Measurements from ENCODE around the gene CCDC116.
"Not testable (repeated sequence)": the region's sequence is repeated elsewhere in the genome, so short reads cannot be mapped to it uniquely, and the experiment has no call there.

The CCDC116 gene

DNA sequence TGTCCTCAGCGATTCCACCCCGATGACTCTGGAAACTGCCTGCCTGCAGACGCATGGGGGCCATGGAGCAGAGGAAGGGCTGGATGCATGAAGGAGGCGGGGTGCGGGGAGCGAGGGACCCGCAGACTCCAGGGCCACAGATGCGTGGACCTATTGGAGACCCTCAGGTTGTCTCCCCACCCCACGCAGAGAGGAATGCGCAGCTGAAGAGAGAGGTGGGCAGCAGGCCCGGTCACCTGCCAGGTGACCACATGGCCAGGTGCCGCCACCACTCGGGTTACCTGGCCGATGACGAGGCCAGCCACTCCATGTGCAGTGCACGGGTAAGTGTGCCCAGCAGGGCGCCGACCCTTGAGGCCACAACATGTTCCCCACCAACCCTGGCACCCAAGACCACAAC lies 371 bp downstream of the CCDC116 start:
- no peak for DNase-seq

DNA sequence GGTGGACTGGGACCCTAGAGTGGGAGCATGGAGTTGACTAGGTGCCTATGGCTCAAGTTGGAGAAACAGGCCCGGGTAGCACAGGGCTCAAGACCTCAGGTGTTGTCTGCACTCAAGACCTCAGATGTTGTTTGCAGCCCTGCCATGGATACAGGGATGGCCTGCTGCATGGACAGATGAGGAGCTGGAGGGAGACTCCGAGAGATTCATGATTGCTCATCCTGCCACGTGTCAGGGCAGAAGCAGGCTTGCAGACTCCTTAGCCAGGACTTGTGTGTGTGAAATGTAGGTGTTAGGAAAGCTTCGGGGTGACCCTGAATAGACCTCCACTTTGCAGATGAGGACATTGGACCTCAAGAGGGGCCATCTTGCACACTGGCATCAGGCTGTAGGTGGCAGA lies 921 bp downstream of the CCDC116 start:
- no peak for DNase-seq

DNA sequence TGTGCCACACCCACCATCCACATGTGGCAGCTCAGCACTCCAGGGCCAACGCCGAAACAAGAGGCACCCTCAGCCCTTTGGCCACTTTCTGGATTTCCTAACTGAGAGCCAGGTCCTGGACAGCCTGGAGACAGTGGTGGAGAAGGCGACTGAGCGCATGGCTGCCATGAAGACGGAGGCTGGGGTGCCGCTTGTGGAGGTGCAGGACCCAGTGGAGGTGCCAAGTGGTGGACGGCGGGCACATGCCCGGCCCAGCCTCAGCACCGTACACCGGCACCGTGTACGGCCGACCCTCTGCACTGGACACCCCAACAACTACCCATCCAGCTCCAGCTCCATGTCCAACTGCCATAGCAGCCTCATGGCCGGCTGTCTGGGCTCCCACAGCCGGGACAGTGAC lies 1.5 kb downstream of the CCDC116 start:
- no peak for DNase-seq

DNA sequence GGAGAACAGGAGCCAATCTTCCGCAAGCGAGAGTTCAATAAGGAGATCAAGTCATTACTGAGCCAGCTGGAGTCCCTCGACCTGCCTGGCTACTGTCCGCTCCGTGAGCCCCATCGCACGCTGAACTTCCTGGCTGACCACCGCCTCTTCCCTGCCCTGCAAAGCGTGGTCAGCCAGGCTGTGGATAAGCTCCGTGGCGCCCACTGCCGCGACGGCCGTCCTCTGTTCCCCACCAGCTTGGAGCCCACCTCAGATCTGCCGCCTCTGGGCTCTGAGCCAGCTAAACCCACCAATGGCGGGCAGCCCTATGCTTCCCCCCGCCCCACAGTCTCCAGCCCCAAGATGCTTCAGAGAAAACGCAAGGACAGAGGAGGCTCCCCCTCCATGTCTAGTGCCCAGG lies 2.3 kb downstream of the CCDC116 start:
- no peak for DNase-seq

DNA sequence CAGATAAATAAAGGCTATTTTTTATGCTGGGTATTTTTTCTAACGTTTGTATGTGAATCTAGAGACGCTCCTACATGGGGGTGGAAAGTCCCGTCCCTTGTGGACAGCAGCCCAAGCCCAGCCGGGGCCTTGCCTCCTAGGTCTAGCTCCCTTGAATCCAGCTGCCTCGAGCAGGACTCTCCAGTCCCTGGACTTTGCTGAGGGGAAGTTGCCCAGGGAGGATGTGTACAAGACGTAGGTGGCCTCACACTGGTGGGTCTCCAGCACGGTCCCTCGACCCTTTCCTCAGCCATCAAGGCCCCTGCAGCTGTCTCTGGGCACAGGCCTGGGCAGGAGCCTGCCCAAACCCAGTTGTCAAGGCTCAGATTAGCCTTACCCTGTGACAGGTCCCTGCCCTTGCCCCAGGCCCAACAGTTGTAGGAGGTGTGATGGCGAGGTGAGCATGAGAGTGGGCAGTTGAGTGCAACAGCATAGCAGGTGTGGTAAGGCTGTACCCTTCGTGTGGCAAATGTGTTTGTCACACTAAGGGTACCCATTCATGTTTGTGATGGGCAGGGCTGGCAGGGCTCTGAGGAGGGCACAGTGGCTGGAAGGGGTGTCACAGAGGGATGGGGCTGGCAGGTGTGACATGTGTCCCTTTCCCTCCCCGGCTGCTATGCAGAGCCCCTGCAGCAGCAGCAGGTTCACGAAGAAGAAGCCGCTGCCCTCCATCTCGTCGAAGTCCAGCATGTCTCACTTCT lies 3.4 kb downstream of the CCDC116 start:
- no peak for DNase-seq

DNA sequence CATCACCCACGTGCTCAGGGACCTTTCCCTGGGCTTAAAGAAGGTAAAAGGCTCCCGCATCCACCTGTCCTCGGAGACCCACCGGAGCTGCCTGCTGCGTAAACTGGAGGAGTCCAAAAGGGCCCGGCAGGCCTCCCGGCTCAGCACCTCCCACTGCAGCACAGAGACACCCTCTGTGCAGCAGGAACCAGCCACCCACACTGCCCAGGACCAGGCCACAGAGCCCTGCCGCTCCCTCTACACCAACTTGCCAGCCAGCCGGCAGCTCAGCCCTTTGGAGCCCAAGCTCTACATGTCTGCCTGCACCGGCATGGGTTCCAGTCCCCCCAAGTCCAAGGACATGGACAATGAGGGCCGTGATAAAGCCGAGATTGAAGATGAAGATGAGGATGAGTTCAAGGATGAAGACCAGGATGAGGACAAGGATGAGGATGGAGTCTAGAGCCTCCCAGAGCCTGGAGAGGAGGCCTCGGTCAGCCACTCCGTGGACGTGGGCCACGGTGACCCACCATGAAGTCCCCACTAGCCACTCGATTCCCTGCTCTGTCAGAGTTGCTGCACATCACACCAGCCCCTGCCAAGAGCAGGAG lies 4.2 kb downstream of the CCDC116 start:
- no peak for DNase-seq

DNA sequence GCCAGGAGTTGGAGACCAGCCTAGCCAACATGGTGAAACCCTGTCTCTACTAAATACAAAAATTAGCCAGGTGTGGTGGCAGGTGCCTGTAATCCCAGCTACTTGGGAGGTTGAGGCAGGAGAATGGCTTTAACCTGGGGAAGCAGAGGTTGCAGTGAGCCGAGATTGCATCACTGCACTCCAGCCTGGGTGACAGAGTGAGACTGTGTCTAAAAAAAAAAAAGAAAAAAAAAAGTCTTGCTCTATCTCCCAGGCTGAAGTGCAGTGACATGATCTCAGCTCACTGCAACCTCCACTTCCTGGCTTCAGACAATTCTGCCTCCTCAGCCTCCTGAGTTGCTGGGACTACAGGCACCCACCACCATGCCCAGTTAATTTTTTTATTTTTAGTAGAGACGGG lies 4.9 kb downstream of the CCDC116 start:
- DNase-seq: not testable (repeated sequence)

DNA sequence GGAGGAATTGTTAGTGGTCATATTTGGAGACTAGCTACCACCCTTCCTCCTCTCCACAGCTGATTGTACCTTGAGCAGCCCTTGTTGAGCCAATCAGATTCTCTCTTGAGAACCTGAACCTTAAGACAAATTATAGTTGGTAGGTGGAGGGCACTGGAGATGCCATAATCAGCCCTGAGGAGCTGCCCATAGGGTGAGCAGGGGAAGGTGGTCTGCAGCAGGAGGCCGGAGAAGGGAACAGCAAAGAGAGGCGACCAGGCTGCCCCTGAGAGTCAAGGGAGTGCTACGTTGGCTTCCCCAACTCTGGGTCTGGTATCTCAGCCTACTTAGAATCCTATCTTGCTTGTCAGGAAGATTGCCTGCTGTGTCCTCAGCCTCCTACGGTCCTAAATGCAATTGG lies 6.8 kb downstream of the CCDC116 start:
- no peak for DNase-seq

DNA sequence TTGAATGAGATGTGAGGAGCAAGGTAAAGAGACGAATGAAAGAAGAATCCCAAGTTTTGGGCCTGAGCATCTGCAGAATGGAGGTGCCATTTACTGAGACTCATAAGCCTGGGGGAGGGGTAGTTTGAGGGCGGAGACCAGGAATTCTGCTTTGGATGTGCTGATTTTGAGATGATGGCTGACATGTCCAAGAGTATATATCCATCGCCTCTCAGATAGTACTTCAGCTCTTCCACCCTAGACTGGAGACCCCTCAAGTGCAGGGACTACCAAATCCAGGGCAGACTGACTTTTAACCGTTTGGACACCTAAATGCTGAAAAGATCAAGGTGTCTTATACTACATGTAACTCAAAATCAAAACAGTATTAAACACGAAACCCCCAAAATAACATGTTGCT lies 8.2 kb downstream of the CCDC116 start:
- no peak for DNase-seq

DNA sequence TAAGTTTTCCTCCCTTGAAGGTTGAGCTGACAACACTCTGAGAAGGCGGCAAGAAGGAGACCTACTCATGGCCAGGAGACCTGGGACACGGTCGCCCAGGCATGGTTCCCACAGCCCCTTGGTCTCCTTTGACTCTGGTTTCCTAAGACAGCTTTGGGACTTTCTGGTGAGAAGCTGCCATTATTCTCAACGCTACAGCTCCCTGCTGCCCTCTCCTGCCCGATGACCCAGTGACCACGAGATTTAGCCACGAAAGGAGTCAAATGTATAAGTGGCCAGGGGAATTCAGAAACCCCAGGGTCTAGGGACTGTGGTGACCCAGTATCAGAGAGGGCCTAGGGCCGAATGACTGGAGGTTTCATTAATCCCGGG lies 8.8 kb downstream of the CCDC116 start:
- peak; percentile 48 for DNase-seq

DNA sequence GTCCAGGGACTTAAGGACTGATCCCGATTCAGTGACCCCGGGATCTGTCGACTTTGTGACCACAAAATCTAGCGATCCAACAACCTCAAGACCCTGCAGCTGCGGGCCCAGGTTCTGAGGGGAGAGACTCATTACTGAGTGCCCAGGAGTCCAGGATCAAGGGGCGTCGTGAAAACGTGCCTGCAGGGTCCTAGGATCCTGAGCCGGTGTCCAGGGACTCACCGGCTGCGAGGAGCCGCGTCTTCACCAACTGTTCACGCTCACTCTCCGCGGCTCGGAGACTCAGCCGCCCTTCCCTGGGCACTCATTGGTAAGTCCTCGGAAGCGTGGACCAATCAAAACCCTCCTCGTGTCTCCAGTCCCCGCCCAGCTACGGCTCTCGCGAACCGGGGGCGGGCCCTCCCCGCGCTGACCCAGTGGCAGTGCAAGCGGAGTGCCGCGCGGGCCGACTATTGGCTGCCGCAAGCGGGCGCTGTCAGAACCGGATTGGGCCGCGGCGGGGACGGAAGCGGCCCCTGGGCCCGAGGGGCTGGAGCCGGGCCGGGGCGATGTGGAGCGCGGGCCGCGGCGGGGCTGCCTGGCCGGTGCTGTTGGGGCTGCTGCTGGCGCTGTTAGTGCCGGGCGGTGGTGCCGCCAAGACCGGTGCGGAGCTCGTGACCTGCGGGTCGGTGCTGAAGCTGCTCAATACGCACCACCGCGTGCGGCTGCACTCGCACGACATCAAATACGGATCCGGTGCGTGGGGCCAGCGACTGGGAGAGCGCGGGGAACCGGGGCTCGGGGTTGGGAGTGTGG lies 9.4 kb downstream of the CCDC116 start, which contains the start of gene SDF2L1:
TSS of gene SDF2L1 (plus strand) at position 514 of the 795 bp plus-strand sequence. CDS start at position 549, 35 bp downstream.
- DNase-seq: peak; percentile 99

DNA sequence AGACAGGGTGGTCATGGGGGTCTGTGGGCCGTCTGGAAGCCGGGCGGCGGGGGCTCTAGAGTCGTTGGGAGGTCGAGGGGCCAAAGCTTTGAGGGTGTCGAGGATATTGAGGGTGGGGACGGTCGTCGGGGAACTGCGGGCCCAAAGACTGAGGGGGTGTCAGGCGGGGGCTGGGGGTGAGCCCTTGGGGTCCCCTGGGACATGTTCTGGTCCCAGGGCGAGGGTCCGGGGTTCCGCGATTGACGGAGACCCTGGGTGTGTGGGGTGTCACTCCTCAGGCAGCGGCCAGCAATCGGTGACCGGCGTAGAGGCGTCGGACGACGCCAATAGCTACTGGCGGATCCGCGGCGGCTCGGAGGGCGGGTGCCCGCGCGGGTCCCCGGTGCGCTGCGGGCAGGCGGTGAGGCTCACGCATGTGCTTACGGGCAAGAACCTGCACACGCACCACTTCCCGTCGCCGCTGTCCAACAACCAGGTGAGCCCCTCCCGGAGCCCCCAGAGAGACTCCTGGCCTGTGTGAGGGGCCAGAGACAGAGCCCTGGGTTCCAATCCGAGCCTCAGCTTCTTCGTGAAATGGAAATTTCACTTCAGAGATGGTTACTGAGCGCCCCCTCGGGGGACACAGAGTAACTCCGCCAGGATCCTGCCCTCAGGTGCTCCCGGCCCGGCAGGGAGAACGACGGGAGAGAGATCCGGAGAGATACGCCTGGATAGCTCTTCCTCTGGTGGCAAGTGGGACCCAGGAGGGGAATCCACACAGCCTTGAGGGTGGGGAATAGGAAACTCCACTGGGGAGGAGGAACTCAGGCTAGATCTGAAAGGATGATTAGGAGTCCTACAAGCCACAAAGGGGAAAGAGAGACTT lies 10.3 kb downstream of the CCDC116 start:
- peak; percentile 11 for DNase-seq

DNA sequence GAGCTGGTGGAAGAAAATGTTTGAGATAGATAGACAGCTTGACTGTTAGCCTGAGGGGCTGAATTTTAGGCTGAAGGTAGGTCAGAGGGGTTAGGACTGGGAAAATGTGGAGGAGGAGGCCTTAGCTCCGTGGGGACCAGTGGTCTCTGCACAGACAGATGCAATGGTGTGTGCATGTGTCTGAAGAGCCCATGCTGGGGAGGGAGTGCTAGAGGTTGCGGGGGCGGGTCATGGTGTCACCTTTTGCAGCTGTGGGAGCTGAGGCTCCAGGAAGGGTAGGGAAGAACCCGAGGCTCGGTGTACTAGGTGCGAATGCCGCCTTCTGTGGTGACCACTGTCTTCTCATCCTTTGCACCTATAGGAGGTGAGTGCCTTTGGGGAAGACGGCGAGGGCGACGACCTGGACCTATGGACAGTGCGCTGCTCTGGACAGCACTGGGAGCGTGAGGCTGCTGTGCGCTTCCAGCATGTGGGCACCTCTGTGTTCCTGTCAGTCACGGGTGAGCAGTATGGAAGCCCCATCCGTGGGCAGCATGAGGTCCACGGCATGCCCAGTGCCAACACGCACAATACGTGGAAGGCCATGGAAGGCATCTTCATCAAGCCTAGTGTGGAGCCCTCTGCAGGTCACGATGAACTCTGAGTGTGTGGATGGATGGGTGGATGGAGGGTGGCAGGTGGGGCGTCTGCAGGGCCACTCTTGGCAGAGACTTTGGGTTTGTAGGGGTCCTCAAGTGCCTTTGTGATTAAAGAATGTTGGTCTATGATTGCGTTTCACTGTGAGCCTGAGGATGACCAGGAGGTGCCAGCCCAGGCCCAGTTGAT lies 11.2 kb downstream of the CCDC116 start:
- DNase-seq: no peak

DNA sequence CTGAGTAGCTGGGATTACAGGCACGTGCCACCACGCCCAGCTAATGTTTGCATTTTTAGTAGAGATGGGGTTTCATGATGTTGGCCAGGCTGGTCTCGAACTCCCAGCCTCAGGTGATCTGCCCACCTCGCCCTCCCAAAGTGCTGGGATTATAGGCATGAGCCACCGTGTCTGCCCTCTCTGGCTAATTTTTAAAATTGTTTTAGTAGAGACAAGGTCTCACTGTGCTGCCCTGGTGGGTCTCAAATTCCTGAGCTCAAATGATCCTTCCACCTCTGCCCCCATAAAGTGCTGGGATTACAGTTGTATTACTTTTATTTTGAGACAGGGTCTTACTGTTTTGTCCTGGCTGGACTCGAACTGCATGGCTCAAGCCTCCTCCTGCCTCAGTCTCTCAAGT lies 13.0 kb downstream of the CCDC116 start:
- not testable (repeated sequence) for DNase-seq

DNA sequence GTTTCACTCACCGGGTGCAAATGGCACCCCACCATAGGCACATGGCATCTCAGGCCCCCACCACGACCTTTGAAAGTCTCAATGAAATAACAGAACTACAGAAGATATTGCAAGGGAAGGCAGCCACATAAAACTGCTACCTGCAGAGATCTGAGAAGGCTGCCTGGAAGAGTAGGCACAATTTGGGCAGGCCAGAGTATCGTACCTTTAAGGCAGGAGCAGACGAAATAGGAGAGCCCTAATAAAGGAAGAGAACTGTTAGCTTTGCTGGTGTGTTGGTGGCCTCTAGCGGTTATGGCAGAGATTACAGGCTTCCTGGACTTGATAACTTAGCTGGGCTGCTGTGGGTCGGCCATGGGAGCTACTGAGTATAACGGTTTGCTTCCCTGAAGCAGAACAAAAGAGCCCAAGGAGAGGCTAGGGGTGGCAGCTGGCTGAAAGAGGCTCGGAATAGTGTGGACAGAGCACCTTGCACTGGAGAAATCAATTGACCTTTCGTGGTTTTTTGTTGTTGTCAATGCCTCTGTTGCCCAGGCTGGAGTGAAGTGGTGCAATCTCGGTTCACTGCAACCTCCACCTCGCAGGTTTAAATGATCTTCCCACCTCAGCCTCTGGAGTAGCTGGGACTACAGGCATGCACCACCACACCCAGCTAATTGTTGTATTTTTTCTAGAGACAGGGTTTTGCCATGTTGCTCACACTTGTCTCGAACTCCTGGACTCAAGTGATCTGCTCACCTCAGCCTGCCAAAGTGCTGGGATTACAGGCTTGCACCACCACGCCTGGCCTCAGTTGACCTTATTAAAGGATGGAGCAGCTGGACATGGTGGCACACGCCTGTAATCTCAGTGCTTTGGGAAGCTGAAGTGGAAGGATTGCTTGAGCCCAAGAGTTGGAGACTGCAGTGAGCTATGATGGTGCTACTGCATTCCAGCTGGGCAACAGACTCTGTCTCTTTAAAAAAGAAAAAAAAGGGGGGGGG lies 14.3 kb downstream of the CCDC116 start:
- peak; percentile 78 for DNase-seq

DNA sequence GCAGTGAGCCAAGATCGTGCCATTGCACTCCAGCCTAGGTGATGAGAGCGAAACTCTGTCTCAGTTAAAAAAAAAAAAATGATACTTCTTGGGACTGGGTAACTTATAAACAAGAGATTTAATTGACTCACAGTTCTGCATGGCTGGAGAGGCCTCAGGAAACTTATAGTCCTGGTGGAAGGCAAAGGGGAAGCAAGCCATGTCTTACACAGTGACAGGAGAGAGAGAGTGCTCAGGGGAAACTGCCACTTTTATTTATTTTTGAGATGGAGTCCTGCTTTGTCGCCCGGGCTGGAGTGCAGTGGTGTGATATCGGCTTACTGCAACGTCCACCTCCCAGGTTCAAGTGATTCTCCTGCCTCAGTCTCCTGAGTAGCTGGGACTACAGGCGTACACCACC lies 17.7 kb downstream of the CCDC116 start:
- DNase-seq: no peak

DNA sequence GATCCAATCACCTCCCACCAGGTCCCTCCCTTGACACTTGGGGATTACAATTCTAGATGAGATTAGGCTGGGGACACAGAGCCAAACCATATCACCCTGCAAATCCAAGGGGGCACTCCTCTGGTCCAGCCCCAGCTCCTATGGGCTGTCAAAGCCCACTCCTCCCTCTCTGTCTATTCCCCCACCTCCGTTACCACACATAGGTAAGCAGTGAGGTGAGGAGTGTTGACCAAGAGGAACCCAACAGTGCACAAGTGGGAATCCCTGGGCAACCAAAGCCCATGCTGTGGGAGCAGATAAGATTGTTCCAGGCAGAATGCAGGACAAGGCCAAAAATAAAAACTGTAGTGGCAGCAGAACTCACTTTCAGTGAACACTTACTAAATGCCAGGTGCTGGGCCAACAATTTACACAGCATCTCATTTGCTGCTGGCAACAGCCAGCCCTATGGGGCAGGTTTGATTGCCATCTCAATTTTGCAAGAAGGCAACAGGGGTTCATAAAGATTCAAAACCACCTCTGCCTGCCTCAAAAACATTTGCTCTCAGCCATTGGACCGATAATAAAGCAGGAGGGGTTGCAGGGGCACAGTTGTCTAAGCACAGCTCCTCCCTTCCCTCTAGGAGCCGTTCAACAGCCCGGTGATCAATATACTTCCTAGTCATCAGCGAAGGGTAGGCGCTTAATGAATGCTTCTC lies 18.4 kb downstream of the CCDC116 start:
- no peak for DNase-seq

DNA sequence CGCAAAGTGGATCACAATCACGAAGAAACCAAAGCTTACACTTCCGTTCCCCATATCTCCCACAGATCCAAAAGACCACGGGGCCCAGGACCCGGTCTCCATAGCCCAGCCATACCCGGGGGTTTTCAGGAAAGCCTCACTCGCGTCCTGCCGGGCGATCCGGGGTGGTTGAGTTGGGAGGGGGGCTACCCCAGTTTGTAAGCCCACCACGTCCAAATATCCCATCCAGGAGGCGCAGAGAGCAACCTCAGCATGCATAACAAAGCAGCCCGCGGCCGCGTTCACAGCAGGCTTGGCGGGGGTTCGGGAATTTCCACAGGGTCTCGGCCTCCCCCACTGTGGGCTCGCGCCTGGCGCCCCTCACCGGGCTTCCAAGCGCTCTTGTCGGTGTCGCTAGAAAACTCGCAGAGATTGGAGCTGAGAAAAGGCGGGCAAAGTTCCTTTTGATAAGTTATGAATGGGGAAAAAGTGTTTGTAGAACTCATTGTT lies 19.0 kb downstream of the CCDC116 start:
- DNase-seq: no peak

DNA sequence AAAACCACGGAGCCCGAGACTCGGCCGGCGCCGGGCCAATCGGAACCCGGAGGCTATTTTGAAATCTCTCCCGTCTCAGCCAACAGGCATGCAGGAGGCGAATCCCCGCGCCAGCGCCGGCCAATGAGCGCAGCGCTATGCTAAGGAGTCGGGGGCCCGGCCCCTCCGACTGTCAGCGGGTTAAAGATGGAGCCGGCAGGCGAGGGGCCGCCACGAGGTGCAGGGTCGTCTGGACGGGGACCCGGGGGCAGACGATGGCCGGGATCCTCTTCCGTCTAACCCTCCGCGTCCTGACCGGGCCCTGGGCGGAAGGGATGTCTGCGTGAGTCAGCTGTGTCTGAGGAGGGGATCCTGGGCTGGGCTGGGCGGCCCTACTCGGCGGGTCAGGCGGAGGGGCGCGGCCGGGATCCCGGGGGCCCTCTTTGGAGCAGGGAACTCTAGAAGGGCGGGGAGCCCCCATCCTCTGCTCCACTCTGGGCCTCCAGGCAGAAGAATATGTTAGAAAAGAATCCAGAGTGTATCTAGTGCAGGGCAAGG lies 19.5 kb downstream of the CCDC116 start:
- DNase-seq: peak; percentile 75

Data from midbrain (tissue), 1 donor.